GM19238 (cell line): ENCODE data around the gene MMS19.

ENCODE experiments used
- DNase-seq: peaks from one replicate; pipeline ENCODE4 v3.0.0; 2011; ENCODE audit warnings: low spot score; ENCODE audit not compliant: insufficient read length

Gene MMS19

GRCh38 chr10:97525683-97526110 is 27.5 kb upstream of the MMS19 start:
- DNase-seq = no peak

DNA sequence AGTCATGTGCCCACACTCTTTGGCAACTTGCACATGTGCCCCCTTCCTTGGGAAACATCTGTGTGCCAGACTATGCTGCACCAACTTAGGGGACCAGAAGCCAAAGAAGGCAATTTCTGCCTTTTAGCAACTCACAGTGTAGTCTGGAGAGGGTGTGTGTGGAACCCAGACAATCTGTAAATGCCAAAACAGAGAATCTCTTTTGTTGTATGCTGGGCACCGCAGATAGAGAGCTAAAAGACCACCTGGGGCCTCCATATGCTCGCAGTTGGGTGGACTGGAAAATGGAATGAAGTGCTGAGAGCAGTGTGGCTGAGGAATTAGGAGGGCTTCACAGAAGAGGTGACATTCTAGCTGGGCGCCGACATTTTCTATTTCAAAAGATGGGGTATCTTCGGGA is 26.9 kb upstream of the MMS19 start:
- no peak for DNase-seq

DNA sequence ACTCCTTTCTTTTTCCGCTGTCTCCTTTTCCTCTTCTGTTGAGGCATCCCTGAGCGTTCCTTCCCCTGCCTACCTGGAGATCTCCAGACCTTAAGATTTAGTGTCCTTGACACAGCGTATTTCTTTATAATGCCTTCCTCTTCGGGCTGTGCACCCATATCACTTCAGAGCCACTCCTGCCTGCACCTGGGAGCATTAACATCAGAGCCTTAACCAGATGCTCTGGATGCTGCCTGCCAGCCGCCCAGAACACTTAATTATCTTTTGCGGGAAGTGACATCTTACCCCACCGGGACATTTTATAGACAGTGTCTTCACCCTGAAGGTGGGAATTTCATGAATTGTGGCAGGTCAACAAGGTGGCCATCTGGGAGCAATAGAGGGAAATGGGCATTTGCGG is 24.7 kb upstream of the MMS19 start:
- no peak for DNase-seq

- no peak for DNase-seq
Observed at GRCh38 chr10:97522071-97522470, 23.8 kb upstream of the MMS19 start.

GRCh38 chr10:97520978-97521761 is 22.9 kb upstream of the MMS19 start:
- DNase-seq = no peak

DNA sequence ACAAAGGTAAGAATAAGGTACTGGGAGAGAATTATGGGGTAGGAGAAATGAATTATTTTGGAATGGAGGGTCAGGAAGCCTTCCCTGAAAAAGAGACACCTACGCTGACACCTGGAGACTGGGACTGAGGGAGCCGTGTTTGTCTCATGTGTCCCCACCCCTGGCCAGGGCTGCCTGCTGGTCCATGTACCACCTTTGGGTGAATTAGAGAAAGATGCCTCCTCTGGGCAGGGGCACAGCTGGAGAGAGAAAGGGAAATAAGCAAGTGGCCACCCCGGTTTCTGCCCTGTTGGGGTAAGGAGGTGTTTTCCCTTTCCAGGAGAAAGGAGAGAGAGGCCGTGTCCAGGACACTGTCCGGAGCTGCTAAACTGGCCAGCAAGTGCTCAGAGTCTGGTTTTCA is 22.3 kb upstream of the MMS19 start:
- no peak for DNase-seq

GRCh38 chr10:97519342-97519741 is 21.1 kb upstream of the MMS19 start:
- DNase-seq = no peak

- no peak for DNase-seq
Observed at GRCh38 chr10:97518301-97519043, 20.2 kb upstream of the MMS19 start.

GRCh38 chr10:97517778-97518300 is 19.6 kb upstream of the MMS19 start:
- no peak for DNase-seq

GRCh38 chr10:97517096-97517750 is 19.0 kb upstream of the MMS19 start:
- no peak for DNase-seq

- no peak for DNase-seq
Observed at GRCh38 chr10:97515271-97515978, 17.2 kb upstream of the MMS19 start.

GRCh38 chr10:97514344-97514743 is 16.1 kb upstream of the MMS19 start:
- no peak for DNase-seq

GRCh38 chr10:97512993-97513392 is 14.8 kb upstream of the MMS19 start:
- DNase-seq = no peak

DNA sequence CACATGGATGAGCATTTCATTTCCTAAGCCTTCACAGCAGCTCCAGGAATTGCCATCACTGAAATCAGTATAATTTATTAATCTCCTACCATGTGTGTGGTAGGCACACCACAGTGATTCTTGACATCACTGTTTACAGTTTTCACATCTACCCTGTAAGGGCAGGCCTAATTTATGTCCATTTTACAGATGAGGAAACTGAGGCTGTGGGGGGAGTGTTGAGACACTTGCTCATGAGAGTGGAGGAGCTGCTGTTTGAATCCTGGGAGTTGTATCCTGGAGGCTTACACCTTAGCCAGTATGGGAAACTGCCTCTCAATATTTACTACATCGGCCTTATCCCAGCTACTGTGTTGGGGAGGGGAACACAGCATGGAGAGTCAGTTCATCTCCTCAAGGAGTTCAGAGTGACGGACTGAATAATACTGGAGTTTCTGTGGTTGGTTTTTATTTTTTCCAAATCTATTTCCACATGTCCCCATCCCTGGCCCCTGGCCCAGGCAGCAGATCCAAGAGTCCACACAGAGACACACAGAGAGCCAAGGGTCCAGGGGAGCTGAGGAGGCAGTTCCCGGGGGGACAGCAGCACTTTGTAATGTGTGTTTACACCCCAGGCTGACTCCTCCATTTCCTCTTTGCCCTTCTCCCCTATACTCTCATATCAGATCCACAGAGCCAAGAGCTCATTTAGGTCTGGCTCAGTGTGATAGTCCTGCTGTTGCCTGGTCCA is 13.7 kb upstream of the MMS19 start:
- DNase-seq = no peak

GRCh38 chr10:97510686-97511085 is 12.5 kb upstream of the MMS19 start:
- no peak for DNase-seq

DNA sequence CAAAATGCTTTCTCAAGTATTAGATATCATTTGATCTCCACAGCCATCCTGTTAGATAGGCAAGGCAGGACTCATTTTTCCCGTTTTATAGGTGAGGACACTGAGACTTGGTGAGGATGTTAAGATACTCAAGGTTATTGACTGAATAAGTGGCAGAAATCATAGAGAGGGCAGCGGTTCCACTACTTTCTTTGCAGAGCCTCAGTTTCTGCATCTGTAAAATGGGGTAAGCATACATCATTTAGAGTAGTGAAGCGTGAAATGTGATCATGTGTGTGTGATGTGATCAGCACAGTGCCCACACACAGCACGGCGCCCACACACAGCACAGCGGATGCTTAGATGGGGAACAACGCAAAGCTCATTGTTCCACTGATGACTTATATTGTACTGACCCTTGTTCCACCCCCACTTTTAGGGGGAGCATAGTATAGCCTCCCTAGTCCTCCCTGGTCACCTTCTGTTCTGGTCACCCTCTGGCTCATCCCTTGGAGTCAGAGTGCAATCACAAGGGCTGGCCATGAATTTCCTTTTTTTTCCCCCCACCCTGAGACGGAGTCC is 11.0 kb upstream of the MMS19 start:
- DNase-seq = no peak

DNA sequence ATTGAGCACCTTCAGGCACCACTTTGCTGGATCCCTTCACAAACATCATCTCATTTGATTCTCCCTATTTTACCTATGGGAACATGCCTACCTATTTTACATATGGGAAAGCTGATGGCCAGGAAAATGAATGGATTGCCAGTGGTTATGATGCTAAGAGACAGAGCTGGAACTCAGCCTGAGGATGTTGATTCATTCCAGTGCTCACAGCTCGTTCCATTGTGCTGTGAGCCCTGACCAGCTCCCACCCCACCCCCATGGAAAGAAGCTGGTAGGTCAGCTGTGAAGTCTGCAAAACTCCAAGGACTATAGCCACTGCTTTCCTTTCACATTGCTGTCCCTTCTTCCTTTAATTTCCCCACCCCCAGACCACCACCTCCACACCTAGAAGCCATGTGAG is 10.1 kb upstream of the MMS19 start:
- DNase-seq = no peak

- DNase-seq = no peak
Observed at GRCh38 chr10:97506199-97506991, 8.2 kb upstream of the MMS19 start.

- no peak for DNase-seq
Observed at GRCh38 chr10:97505152-97505551, 6.9 kb upstream of the MMS19 start.

DNA sequence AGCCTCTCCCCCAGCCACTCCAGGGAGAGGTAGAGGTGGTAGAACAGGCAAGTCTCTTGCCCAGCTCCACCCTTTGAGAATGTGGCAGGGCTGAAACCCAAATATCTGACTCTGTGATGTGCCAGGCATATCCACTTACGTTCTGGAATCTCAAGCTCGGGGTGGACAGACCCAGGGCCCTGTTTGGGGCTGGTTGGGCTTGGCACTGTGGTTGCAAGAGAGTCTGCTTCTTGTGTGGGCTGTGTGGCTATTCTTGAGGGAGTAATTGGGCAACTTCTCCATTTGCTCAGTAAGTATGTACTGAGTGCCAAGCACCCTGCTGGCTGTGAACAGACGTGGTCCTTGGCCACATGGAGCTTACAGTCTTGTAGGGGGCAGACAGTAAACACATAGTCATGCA is 5.2 kb upstream of the MMS19 start:
- DNase-seq = no peak
